Epithelial cell of proximal tubule (primary cell): Measurements from ENCODE around the gene ANP32E. TPM values are rescaled to one million over a fixed set of nuclear protein-coding genes. Genes with fewer than 3 reads are reported as not detected.
A peak's percentile ranks its signal among the peaks of the same experiment; 100 is the strongest.
"Not testable (repeated sequence)": the region's sequence is repeated elsewhere in the genome, so short reads cannot be mapped to it uniquely, and the experiment has no call there.

Experiments
- DNase-seq: peaks from one replicate; pipeline ENCODE4 v3.0.0-alpha.2; 2011; ENCODE audit warnings: low read depth
- H3K4me3 ChIP-seq: 2 replicates; pipeline ENCODE4 v1.5.1; 2011; ENCODE audit warnings: low read depth, mild to moderate bottlenecking, low read length
- total RNA-seq: library from RNA; depleted of rRNA; stranded (reverse); fragments of >200 nt; gene quantifications from 2 replicates; pipeline ENCODE4 v1.2.3, GENCODE V29; 2015
- TF ChIP-seq, protein P1 (sequence below): conservative IDR thresholded peaks from 2 replicates; pipeline ENCODE4 v1.5.1; 2012; ENCODE audit warnings: low read depth, mild to moderate bottlenecking, low read length

The ANP32E gene
- total RNA-seq, 1 donor from 2014 or later, result 42.2 TPM

- no peak overlapping the region for H3K4me3 ChIP-seq
- TF ChIP-seq, protein P1, sequence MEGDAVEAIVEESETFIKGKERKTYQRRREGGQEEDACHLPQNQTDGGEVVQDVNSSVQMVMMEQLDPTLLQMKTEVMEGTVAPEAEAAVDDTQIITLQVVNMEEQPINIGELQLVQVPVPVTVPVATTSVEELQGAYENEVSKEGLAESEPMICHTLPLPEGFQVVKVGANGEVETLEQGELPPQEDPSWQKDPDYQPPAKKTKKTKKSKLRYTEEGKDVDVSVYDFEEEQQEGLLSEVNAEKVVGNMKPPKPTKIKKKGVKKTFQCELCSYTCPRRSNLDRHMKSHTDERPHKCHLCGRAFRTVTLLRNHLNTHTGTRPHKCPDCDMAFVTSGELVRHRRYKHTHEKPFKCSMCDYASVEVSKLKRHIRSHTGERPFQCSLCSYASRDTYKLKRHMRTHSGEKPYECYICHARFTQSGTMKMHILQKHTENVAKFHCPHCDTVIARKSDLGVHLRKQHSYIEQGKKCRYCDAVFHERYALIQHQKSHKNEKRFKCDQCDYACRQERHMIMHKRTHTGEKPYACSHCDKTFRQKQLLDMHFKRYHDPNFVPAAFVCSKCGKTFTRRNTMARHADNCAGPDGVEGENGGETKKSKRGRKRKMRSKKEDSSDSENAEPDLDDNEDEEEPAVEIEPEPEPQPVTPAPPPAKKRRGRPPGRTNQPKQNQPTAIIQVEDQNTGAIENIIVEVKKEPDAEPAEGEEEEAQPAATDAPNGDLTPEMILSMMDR, result no peak
- no peak for DNase-seq
Observed at GRCh38 chr1:150224983-150225382, 10.9 kb downstream of the ANP32E start.

GRCh38 chr1:150221552-150221951 lies 14.4 kb downstream of the ANP32E start:
- H3K4me3 ChIP-seq, result no peak overlapping the region
- no peak for DNase-seq
- TF ChIP-seq, protein P1, result peak; percentile 54

GRCh38 chr1:150215855-150216254 lies 20.1 kb downstream of the ANP32E start:
- not testable (repeated sequence) for DNase-seq, H3K4me3 ChIP-seq

DNA sequence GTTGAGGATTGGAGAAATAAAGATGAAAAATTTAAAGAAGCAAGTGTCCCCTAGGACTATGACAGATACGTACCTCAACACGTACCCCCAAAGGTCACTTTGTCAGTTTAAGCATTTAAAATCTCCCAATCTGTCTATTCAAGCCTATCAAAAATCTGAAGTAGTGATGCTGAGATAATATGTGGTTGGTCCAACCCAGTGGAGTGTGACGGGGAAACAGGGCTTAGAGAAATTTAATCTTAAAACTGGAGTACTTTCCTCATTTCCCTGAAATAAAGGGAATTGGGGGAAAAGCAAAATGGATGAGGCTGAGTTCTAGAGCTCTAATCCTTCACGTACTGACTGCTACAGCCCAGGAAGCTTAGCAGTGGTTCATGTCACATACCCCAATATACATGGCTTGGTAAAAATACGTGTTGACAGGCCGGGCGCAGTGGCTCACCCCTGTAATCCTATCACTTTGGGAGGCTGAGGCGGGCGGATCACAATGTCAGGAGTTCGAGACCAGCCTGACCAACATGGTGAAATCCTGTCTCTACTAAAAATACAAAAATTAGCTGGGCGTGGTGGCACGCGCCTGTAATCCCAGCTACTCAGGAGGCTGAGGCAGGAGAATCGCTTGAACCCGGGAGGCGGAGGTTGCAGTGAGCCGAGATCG lies 21.7 kb downstream of the ANP32E start:
- H3K4me3 ChIP-seq, result peak overlapping the region; percentile 49

GRCh38 chr1:150213170-150214098 lies 22.5 kb downstream of the ANP32E start:
- TF ChIP-seq, protein P1, result peak; percentile 56
- DNase-seq, result peak; percentile 50
- H3K4me3 ChIP-seq, result peak overlapping the region; percentile 49

More for the DNA sequence above, 21.7 kb downstream of the ANP32E start:
- not testable (repeated sequence) for DNase-seq

DNA sequence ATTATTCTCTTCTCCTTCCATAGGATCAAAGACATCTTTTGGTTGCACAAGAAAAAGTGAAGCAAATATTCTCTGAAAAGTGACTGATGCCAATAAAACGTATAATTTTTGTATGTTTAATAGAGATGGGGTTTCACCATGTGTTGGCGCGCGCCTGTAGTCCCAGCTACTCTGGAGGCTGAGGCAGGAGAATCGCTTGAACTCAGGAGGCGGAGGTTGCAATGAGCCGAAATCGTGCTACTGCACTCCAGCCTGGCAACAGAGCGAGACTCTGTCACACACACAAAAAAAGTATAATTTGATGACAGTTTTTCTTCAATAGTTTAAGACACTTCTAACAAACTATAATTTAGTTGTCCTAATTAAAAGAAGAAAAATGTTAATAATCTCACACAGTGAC lies 23.8 kb downstream of the ANP32E start:
- no peak for DNase-seq
- TF ChIP-seq, protein P1, result no peak
- H3K4me3 ChIP-seq, result no peak overlapping the region

DNA sequence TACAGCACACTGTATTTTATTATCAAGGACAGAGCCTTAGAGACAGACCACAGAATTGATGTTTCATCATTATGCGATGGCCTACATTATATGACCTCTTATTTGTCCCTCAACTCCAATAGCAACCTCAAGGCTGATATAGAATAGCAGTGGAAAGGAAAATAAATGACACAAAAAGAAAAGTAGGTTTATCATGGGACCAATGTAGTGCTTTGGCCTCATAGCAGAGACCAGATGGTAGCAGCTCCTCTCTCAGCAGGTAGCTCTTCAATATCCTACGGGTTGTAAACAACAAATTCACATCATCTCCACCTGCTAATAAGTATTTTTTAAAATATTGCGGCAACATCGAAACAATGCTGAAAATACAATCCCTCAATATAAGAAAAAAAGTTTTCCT lies 25.2 kb downstream of the ANP32E start:
- H3K4me3 ChIP-seq, result no peak overlapping the region
- TF ChIP-seq, protein P1, result no peak
- DNase-seq, result no peak
